M059J (cell line): ENCODE data around the gene RAB3IP. TPM values are rescaled to one million over a fixed set of nuclear protein-coding genes. Genes with fewer than 3 reads are reported as not detected.
"Not testable (repeated sequence)": the region's sequence is repeated elsewhere in the genome, so short reads cannot be mapped to it uniquely, and the experiment has no call there.

ENCODE experiments used
- DNase-seq: peaks from one replicate; pipeline ENCODE4 v3.0.0-alpha.2; 2012; ENCODE audit warnings: low read depth
- total RNA-seq: library from RNA; depleted of rRNA; stranded (reverse); fragments of >200 nt; shearing (Covaris generic); gene quantifications from 2 replicates; pipeline ENCODE4 v1.2.3, GENCODE V29; 2014; rRNA removed

Gene RAB3IP
- total RNA-seq, 1 experiment from 2014 or later = 11.0 TPM

- DNase-seq = no peak
These were observed 96.4 kb downstream of the RAB3IP start for GRCh38 chr12:69835081-69835480.

DNA sequence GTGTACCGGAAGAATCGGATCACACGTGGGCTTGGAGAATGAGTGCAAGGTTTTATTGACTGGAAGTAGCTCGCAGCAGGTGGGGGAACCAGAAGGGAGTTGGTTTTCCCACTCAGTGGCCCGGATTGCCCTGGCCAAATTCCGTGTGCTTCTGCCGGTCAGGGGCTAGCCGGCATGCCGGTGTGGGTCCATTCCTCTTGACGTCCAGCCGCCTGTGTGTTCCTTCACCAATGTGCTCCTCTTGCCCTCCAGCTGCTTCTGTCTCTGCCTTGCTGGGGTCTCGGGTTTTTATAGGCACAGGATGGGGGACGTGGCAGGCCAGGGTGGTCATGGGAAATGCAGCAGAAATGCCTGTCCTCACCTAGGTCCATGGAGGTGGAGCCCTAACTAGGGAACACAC is 97.4 kb downstream of the RAB3IP start:
- DNase-seq = no peak

GRCh38 chr12:69837191-69837590 is 98.5 kb downstream of the RAB3IP start:
- no peak for DNase-seq

DNA sequence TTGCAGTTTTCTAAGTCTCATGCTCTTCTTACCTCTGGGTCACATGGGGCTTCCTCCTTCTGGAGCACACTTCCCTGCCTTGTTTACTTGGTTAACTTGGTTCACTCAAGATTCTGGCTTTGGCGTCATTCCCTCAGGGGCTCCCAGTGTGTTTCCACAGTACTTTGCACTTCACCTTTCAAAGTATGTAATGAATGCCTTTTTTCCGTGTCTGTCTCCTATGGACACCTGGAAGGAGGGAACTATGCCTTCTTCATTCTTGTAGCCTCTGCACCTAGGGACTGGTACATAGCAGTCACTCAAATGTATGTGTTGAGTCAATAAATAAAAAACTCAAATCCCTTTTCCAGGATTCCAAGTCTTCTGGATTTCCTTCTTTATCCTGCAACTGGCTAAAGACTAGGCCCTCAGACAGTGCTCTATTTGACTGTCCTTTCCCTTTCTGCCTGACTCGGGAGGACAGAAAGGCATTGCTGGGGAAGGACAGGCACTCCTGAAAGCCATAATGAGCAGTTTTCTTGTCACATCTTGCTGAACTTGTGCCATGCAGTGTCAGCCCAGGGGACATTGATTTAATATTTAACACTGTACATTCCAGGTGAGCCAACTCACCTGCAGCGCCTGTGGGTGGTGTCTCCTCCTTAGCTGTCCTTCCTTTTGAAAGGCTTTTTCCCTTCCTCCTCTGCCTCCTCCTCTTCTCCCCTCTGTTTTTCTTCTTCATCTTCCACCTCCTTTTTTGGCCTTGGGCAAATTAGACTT is 99.2 kb downstream of the RAB3IP start:
- no peak for DNase-seq

DNA sequence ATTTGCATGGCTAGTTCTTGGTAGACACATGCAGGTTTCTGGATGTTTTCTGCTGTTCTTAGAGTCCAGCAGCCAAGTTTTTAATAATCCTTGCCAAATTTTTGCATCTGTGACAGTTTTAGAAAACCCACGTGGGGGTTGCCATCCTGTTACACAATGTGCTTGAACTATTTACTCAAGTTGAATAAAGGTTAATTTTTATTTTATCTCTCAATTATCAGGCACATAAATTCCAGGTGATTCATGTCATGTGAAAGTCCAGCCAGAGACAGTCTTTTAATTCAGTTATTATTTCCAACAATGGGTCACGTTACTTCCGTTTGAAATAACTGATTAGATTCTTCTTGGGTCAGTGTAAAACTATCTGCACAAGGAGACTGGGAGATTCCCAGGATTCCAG is 102.1 kb downstream of the RAB3IP start:
- no peak for DNase-seq

DNA sequence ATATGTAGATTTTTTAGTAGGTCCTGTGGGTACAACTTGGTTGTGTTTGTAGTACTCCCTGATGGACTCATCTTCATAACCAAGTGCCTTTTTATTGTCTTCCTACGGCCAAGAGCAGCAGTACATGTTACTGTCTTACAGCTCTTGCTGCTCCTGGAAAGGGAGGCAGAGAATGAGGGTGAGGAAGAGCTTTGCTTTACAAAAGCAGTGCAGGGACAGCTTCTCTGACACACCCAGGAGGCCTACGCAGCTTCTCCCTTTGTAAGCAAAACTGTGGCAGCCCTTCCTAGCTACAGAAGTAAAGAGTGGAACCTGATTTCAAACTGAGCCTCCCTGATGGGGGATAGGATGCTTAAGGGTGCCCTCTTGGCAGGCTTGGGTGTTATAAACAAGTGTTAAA is 104.9 kb downstream of the RAB3IP start:
- DNase-seq = no peak

DNA sequence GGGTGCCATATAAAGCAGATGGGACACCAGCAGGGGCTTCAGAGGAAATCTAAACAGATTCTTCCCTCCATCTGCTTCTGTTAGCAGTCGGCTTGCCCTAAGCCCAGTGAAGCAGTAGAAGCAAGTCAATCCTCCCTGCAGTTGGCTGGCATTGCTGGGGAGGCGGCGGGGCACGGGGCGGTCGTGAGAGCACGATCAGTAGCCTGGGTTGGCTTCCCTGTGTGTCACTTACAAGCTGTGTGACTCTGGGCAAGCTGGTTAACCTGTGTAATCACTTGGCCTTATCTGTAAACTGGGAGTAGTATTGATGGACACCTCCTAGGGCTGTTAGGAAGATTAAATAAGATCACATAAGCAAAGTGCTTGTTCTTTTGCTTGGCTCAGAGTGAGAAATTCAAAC is 105.8 kb downstream of the RAB3IP start:
- no peak for DNase-seq

- no peak for DNase-seq
These were observed 106.2 kb downstream of the RAB3IP start for GRCh38 chr12:69844836-69845235.

GRCh38 chr12:69846976-69847375 is 108.3 kb downstream of the RAB3IP start:
- DNase-seq = no peak

DNA sequence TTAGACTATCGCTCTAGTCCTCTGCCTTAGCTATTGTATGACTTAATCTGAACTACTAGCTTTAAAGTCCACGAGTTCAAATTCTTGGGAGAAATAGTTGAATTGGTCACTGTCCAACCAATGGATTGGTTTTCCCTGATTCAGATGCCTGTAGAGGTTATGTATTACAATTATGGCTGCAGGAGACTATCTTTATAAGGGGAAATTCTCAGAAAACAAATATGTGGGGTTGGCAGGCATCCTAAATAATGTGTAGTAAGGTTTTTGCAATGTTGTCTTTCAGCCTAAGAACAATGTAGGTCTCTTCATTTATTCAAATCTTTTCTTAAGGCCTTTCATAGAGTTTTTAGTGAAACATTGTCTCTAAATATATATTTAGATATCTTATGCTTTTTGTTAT is 113.3 kb downstream of the RAB3IP start:
- peak; percentile 25 for DNase-seq

GRCh38 chr12:69853176-69853961 is 114.7 kb downstream of the RAB3IP start:
- not testable (repeated sequence) for DNase-seq

DNA sequence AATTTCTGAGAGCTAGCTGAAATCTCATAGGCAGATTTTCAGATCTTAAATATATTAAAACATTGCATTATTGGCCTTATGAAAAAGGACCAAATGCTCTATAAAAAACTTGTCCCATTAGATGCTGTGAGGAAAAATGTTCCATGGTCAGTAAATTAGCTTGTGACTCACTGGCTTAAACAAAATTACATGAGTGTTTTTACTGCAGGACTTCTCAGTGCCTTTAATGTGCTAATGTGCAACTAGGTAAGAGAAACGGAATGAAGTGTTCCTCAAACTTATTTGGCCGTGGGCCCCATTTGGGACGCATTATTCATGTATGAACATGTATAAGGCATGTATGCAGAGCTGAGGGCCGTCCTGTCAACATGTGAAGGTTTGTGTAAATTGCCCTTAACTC is 128.0 kb downstream of the RAB3IP start:
- no peak for DNase-seq

DNA sequence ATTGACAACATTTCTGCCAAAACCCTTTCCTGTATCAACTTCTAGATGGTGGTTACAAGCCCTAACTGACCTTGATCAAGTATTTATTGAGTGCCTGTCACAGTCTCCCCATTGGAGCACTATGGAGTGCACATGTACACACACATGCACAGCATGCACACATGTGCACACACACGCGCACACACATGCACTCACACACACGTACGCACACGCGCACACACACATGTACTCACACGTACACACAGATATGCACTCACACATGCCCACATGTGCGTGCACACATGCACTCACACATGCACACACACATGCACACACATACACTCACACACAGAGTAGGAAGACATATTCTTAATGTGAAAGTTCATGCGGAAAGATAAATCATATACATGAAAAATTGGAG is 130.0 kb downstream of the RAB3IP start:
- no peak for DNase-seq

DNA sequence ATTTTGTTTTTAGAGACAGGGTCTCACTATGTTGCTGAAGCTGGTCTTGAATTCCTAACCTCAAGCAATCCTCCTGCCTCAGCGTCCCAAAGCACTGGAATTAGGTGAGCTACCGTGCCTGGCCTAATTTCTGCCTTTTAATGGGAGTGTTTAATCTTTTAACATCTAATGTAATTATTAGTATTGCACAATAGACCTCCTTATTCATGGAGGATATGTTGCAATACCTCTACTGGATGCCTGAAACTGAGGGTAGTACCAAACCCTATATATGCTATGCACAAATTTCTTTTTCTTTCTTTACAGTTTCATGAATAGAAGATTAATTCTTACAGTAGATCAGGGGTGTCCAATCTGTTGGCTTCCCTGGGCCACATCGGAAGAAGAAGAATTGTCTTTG is 134.1 kb downstream of the RAB3IP start:
- DNase-seq = no peak

Other genes starting within 250 kb of the RAB3IP start
- 215 and 244 TPM in 2 replicates for gene CCT2, start 153.4 kb upstream of the RAB3IP start, total RNA-seq
- gene LRRC10, start 128.0 kb upstream of the RAB3IP start, total RNA-seq = not detected in 2 replicates
- 0.02 TPM in 1 of 2 replicates, not detected in the other for gene BEST3, start 39.6 kb upstream of the RAB3IP start, total RNA-seq
- not detected in 2 replicates for gene MYRFL, start 86.4 kb downstream of the RAB3IP start, total RNA-seq